ENCODE data around the gene MMD. TPM values are rescaled to one million over a fixed set of nuclear protein-coding genes. Genes with fewer than 3 reads are reported as not detected.

MMD gene
- total RNA-seq, 1 experiment from 2014 or later, result 26.9 TPM

DNA sequence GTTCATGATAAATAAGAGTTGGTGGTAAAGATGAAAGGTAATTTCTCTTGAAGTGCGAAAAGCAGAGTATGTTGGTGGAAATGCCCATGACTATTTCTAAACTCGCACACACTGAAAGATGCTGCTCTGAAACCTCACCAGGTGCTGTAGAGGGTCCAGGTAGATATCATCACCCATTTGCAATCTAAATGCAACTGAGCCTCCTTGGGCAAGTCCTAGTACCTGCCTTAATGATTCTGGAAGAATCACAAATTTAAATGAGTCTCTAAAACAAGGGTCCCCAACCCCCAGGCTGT lies 5.9 kb upstream of the MMD start:
- intact Hi-C loops (cut with micrococcal nuclease; ENCODE audit: unreplicated experiment) (no loop called here), in situ Hi-C loops (cut with HindIII; ENCODE audit: low pct_unique_long_range_greater_than_20kb, low sequenced_read_pairs) (no loop called here)
- Histone ChIP-seq H3K4me3 (ENCODE audit: low read depth in 2 of 2, low read length in 2 of 2) (no peak overlapping the region), H3K27me3 (ENCODE audit: control insufficient read depth, insufficient read depth, low read length) (peaks cover 19% of the 10 kb centered on the region), H3K27ac (ENCODE audit: low read length) (no peak overlapping the region), H3K9me3 (ENCODE audit: control insufficient read depth, insufficient read depth, low read depth, low read length) (no peaks in the 10 kb centered on the region), H3K36me3 (ENCODE audit: control insufficient read depth, insufficient read depth, low read length) (no peaks in the 10 kb centered on the region), H3K4me1 (ENCODE audit: control insufficient read depth, insufficient read depth, low read length) (peaks cover 14% of the 10 kb centered on the region)
- ATAC-seq, result no peak
- TF ChIP-seq, protein P1, sequence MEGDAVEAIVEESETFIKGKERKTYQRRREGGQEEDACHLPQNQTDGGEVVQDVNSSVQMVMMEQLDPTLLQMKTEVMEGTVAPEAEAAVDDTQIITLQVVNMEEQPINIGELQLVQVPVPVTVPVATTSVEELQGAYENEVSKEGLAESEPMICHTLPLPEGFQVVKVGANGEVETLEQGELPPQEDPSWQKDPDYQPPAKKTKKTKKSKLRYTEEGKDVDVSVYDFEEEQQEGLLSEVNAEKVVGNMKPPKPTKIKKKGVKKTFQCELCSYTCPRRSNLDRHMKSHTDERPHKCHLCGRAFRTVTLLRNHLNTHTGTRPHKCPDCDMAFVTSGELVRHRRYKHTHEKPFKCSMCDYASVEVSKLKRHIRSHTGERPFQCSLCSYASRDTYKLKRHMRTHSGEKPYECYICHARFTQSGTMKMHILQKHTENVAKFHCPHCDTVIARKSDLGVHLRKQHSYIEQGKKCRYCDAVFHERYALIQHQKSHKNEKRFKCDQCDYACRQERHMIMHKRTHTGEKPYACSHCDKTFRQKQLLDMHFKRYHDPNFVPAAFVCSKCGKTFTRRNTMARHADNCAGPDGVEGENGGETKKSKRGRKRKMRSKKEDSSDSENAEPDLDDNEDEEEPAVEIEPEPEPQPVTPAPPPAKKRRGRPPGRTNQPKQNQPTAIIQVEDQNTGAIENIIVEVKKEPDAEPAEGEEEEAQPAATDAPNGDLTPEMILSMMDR (IDR thresholded peaks at IDR 0.05), result no peak
- TF ChIP-seq, protein P2, sequence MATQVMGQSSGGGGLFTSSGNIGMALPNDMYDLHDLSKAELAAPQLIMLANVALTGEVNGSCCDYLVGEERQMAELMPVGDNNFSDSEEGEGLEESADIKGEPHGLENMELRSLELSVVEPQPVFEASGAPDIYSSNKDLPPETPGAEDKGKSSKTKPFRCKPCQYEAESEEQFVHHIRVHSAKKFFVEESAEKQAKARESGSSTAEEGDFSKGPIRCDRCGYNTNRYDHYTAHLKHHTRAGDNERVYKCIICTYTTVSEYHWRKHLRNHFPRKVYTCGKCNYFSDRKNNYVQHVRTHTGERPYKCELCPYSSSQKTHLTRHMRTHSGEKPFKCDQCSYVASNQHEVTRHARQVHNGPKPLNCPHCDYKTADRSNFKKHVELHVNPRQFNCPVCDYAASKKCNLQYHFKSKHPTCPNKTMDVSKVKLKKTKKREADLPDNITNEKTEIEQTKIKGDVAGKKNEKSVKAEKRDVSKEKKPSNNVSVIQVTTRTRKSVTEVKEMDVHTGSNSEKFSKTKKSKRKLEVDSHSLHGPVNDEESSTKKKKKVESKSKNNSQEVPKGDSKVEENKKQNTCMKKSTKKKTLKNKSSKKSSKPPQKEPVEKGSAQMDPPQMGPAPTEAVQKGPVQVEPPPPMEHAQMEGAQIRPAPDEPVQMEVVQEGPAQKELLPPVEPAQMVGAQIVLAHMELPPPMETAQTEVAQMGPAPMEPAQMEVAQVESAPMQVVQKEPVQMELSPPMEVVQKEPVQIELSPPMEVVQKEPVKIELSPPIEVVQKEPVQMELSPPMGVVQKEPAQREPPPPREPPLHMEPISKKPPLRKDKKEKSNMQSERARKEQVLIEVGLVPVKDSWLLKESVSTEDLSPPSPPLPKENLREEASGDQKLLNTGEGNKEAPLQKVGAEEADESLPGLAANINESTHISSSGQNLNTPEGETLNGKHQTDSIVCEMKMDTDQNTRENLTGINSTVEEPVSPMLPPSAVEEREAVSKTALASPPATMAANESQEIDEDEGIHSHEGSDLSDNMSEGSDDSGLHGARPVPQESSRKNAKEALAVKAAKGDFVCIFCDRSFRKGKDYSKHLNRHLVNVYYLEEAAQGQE (IDR thresholded peaks at IDR 0.05; ENCODE audit: insufficient read depth in 1 of 2, low read depth in 2 of 2, low read length in 1 of 2), result no peak
- TF ChIP-seq SIN3A (IDR thresholded peaks at IDR 0.05; ENCODE audit: borderline replicate concordance, insufficient read depth, low read depth, low read length) (no peak), POLR2AphosphoS5 (IDR thresholded peaks at IDR 0.05; ENCODE audit: low read depth, low read length) (no peak), TCF7L2 (IDR thresholded peaks at IDR 0.05; ENCODE audit: low read depth, low read length) (no peak)
- DNase-seq (ENCODE audit: low read depth, low spot score), result no peak
- POLR2A ChIA-PET, result no interaction called here
- CTCF ChIA-PET, result interaction anchor here (0.7 kb wide), 1 partner anchor 32 kb away, joined by 4 read pairs; no protein-coding TSS in a partner anchor
- no TSS peak for BruUV-seq (replicated peaks)

DNA sequence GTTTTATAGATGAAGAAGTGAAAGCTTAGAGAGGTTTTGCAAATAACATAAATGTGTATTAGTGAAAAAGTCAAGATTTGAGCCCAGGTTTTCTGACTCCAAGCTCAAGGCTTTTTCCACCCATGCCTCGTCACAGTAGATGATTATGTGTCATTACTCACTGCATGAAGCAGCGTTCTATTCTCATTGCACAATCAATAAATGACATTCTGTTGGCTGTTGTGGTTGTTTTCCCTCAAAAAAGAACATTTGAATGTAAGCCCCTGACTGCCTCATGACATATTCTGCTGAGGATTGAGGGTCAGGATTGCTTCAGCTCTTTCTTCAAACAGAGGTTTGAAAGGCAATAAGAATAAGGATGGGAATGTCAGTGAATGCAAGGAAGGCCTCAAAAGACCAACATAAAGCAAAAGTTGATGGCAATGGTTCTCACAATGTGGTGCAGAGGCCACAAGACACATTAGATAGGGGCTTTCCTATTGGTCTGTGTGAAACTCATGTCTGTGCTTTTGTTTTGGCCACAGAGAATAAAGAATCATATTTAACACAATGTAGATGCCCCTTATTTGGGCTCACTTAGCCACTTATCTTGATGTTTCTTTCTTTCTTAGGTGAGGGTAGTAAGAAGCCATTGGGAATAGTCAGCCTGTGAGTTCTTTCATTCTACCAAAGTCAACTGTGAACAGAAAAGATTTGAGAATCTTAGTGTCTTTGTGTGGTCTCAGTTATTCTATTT lies 5.4 kb upstream of the MMD start:
- TF ChIP-seq, protein P2 (IDR thresholded peaks at IDR 0.05; ENCODE audit: insufficient read depth in 1 of 2, low read depth in 2 of 2, low read length in 1 of 2), result no peak
- TF ChIP-seq SIN3A (IDR thresholded peaks at IDR 0.05; ENCODE audit: borderline replicate concordance, insufficient read depth, low read depth, low read length), result no peak
- TF ChIP-seq POLR2AphosphoS5 (IDR thresholded peaks at IDR 0.05; ENCODE audit: low read depth, low read length), result no peak
- TF ChIP-seq, protein P1 (IDR thresholded peaks at IDR 0.05), result no peak
- TF ChIP-seq TCF7L2 (IDR thresholded peaks at IDR 0.05; ENCODE audit: low read depth, low read length), result no peak
- BruUV-seq (replicated peaks), result no TSS peak
- ChIA-PET POLR2A (no interaction called here), CTCF (no interaction called here)
- DNase-seq (ENCODE audit: low read depth, low spot score) (no peak), ATAC-seq (no peak)
- Histone ChIP-seq H3K4me3 (ENCODE audit: low read depth in 2 of 2, low read length in 2 of 2) (no peak overlapping the region), H3K27ac (ENCODE audit: low read length) (no peak overlapping the region), H3K4me1 (ENCODE audit: control insufficient read depth, insufficient read depth, low read length) (peaks cover 11% of the 10 kb centered on the region), H3K9me3 (ENCODE audit: control insufficient read depth, insufficient read depth, low read depth, low read length) (no peaks in the 10 kb centered on the region), H3K36me3 (ENCODE audit: control insufficient read depth, insufficient read depth, low read length) (no peaks in the 10 kb centered on the region), H3K27me3 (ENCODE audit: control insufficient read depth, insufficient read depth, low read length) (peaks cover 19% of the 10 kb centered on the region)
- in situ Hi-C loops (cut with HindIII; ENCODE audit: low pct_unique_long_range_greater_than_20kb, low sequenced_read_pairs) (no loop called here), intact Hi-C loops (cut with micrococcal nuclease; ENCODE audit: unreplicated experiment) (no loop called here)
